ENCODE data around the gene VAV3.

The VAV3 gene

DNA sequence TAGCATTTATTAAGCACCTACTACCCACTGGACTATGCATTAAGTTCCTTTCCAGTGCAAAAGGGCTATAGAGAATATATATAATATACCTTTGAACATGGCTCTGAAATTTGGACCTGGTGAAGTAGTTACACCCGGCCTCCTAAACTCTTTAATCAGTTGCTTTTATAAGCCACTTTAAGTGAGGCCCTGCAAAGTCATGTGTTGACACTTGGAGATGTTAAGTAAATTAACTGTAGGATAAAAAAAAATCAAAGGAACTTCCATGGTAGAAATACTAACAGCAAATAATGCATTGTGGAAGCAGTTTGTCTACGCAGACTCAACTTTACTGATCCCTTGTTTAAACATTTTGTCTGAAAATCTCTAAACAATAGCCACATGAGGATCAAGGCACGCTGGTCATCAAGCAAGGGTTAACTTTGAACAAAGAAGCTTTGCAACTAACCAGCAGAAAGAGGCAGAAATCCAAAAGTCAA is 283.9 kb downstream of the VAV3 start:
- TF ChIP-seq, protein P1, sequence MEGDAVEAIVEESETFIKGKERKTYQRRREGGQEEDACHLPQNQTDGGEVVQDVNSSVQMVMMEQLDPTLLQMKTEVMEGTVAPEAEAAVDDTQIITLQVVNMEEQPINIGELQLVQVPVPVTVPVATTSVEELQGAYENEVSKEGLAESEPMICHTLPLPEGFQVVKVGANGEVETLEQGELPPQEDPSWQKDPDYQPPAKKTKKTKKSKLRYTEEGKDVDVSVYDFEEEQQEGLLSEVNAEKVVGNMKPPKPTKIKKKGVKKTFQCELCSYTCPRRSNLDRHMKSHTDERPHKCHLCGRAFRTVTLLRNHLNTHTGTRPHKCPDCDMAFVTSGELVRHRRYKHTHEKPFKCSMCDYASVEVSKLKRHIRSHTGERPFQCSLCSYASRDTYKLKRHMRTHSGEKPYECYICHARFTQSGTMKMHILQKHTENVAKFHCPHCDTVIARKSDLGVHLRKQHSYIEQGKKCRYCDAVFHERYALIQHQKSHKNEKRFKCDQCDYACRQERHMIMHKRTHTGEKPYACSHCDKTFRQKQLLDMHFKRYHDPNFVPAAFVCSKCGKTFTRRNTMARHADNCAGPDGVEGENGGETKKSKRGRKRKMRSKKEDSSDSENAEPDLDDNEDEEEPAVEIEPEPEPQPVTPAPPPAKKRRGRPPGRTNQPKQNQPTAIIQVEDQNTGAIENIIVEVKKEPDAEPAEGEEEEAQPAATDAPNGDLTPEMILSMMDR (IDR thresholded peaks at IDR 0.05; ENCODE audit: extremely low read depth, insufficient read depth, missing control alignments) = no peak
- in situ Hi-C loops (cut with MboI; ENCODE audit: low pct_unique_long_range_greater_than_20kb, low sequenced_read_pairs, unreplicated experiment) = no loop called here
- DNase-seq (ENCODE audit: low spot score) = no peak

DNA sequence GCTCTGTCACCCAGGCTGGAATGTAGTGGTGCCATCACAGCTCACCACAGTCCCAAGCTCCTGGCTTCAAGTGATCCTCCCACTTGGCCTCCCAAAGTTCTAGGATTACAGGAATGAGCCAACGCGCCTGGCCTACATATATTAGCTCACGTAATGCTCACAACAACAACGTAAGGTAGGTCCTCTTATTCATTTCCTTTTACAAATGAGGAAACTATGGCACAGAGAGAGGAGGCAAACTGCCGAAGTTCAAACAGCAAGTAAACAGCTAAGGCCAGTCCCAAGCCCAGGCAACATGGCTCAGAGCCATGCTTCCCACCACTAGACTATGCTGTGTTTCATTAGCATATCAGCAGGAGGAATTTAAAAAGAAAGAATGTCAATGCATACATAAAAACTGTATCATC is 284.4 kb downstream of the VAV3 start:
- DNase-seq (ENCODE audit: low spot score) = no peak
- TF ChIP-seq, protein P1 (IDR thresholded peaks at IDR 0.05; ENCODE audit: extremely low read depth, insufficient read depth, missing control alignments) = no peak
- in situ Hi-C loops (cut with MboI; ENCODE audit: low pct_unique_long_range_greater_than_20kb, low sequenced_read_pairs, unreplicated experiment) = no loop called here

DNA sequence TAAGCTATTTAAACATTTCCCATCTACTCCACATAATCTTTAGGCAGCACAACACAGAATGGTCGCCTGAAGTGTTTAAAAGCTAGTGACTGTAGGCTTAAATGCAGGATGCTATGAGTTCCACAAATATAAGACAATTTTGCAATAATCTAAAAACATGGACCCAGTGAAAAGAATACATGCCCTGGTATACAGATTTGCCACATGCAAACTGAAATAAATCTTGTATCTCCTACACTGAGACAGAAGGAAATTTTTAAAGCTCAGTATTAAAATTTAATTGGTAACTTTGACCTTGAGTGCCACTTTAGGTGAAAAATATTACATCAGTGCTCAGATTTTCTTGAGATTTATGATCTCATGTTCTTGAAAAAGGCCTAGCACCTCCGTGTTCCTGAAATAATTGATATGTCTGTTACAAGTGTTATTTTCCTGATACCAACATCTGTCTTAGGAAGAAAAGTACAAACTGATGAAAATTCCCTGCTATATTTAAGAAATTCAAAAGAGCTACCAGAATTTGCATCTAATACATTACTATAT is 285.5 kb downstream of the VAV3 start:
- no peak for DNase-seq (ENCODE audit: low spot score)
- in situ Hi-C loops (cut with MboI; ENCODE audit: low pct_unique_long_range_greater_than_20kb, low sequenced_read_pairs, unreplicated experiment) = no loop called here
- TF ChIP-seq, protein P1 (IDR thresholded peaks at IDR 0.05; ENCODE audit: extremely low read depth, insufficient read depth, missing control alignments) = no peak

DNA sequence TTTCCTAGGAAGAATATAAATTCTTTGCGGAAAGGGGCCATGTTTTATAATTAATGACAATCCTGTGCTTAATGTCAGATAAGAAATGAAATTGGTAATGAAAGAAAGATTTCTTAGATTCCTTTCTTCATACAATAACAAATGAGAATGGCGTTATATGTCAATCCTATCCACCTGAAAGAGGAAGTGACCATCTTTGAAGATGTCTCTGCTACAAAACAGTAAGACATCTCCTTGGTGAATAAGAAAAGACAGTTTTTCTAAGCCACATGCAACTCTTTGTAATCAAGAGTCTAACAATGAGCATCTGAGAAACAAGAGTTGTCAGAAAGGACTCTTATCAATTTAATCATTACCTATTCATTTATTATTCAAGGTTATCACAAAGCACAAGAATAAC is 286.0 kb downstream of the VAV3 start:
- no peak for DNase-seq (ENCODE audit: low spot score)
- in situ Hi-C loops (cut with MboI; ENCODE audit: low pct_unique_long_range_greater_than_20kb, low sequenced_read_pairs, unreplicated experiment) = no loop called here
- TF ChIP-seq, protein P1 (IDR thresholded peaks at IDR 0.05; ENCODE audit: extremely low read depth, insufficient read depth, missing control alignments) = no peak

DNA sequence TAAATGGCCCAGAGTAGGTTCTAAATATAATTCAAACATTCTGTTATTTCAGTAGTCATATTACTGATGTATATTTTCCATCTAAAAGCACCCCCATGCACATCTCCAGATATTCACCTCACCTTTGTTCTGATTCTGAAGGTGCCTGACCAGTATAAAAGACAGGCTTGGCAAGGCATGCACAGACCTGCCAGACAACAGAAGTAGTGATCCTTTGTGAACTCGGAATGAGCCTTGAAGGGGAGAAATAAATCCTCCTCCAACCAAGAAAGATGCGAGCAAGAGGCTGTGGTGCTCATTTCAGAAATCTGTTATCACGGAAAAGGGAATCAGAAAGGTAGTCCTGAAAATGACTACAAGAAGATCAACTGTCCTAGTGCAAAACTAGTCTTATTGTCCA is 287.3 kb downstream of the VAV3 start:
- in situ Hi-C loops (cut with MboI; ENCODE audit: low pct_unique_long_range_greater_than_20kb, low sequenced_read_pairs, unreplicated experiment) = no loop called here
- DNase-seq (ENCODE audit: low spot score) = no peak
- TF ChIP-seq, protein P1 (IDR thresholded peaks at IDR 0.05; ENCODE audit: extremely low read depth, insufficient read depth, missing control alignments) = no peak

DNA sequence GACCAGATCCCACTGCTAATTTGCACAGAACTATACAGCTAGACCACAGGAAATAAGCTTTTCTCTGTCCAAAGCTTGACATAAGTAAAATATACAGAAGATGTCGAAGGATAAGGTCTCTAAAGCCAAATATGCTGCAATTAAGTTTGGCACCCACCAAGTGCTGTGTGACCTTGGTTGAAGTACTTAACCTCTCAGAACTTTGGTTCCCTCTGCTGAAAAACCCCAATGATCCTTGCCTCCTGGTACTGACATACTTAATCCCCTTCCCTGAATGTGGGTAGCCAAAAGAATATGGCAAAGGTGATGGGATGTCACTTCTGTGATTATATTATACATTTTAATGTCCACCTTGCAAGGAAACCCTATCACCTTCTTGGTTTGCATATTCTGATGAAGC is 290.5 kb downstream of the VAV3 start:
- DNase-seq (ENCODE audit: low spot score) = no peak
- in situ Hi-C loops (cut with MboI; ENCODE audit: low pct_unique_long_range_greater_than_20kb, low sequenced_read_pairs, unreplicated experiment) = no loop called here
- TF ChIP-seq, protein P1 (IDR thresholded peaks at IDR 0.05; ENCODE audit: extremely low read depth, insufficient read depth, missing control alignments) = no peak

All from GM13977 (cell line).